Stimulated activated CD4-positive, alpha-beta T cell treated with anti-CD3 and anti-CD28 coated beads, Interleukin-4, amount 100 ng/mL, for 24 hours (primary cell): ENCODE data around the gene USHBP1.
A peak's percentile ranks its signal among the peaks of the same experiment; 100 is the strongest.

ENCODE experiments used
- DNase-seq: peaks from one replicate; pipeline ENCODE4 v3.0.0-alpha.2; 2020

USHBP1 gene

DNA sequence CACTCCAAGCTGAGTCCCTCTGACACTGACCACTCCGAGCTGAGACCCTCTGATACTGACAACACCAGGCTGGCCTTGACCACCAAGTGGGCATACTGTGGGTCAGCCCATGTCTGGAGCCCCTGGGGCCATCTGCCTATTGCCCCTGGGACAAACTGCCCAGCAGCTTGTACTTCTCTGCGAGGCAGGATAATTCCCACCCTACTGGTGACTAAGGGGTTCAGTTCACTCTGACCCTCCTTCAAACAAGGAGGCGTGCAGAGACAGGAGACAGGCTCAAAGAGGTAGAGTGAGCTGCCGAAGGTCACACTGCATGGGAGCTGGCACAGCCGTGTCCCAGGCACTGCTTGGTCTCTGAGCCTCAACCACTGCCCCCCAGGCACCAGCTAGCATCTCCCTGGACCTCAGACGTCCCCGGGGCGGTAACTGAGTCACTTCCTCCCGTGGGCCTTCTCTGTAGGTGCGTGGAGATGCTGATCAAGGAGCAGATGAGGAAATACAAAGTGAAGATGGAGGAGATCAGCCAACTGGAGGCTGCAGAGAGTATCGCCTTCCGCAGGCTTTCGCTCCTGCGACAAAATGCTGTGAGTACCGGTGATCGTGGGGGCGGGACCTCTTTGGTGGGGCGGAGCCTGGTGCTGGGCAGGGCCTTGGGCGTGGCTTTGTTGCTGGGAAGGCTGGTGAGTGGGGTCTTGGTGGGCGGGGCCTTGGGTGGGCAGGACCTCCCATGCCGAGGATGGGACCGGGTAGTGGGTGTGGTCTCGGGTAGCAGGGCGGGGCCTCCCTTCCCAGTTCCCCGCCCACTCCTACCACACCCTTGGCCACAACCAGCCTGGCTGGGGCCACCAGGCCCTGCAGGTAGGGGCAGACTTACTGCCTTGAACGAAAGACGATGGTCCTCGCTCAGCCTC, 55.2 kb downstream of the USHBP1 start:
- DNase-seq = peak; percentile 42

DNA sequence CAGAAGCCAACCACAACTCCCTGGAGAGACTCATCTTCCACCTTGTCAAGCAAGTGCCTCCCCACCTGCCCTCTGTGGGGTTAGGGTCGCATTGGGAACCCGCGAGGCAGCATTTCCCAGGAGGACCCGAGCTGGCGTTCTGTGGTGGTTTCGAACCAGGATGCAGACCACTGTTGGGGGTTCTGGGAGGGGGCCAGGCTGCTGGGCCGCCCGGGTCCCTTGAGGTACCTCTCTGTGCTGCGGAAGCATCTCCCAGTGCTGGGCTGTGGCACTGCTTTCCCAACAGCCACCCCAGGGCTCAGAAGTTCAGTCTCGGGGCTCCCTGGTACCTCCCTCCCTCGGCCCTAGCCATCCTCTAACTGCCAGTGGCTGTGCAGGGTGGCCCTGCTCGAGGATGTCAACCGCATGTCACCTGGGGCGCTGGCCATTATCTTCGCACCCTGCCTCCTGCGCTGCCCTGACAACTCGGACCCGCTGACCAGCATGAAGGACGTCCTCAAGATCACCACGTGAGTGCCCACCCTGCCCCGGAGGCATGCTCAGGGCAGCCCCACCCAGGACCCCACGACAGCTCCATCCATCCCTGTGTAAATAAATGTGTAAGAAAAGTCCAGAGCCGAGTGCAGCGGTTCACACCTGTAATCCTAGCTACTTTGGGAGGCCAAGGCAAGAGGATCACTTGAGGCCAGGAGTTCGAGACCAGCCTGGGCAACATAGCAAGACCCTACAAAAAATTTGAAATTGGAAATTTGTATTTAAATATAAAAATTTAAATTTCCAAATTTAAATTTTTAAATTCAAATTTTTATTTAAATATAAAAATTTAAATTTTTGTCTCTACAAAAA, 57.6 kb downstream of the USHBP1 start:
- no peak for DNase-seq

GRCh38 chr19:17205237-17206140, 59.1 kb downstream of the USHBP1 start:
- peak; percentile 67 for DNase-seq

- DNase-seq = no peak
Observed at GRCh38 chr19:17202713-17203112, 61.8 kb downstream of the USHBP1 start.

GRCh38 chr19:17202249-17202648, 62.3 kb downstream of the USHBP1 start:
- peak; percentile 23 for DNase-seq

- DNase-seq = no peak
Observed at GRCh38 chr19:17200408-17201079, 64.0 kb downstream of the USHBP1 start.
